Left colon (tissue), 2 donors: ENCODE data around the gene KLRK1. TPM values are rescaled to one million over a fixed set of nuclear protein-coding genes. Genes with fewer than 3 reads are reported as not detected.
"Not testable (repeated sequence)": the region's sequence is repeated elsewhere in the genome, so short reads cannot be mapped to it uniquely, and the experiment has no call there.

ENCODE experiments used
- ATAC-seq: fragments of 200-7000 bp; cut with Tn5 transposase; one replicate; pipeline ENCODE4 v1.9.1; 2020; ENCODE audit warnings: mild to moderate bottlenecking, moderate library complexity
- DNase-seq, 2 donors: peaks; one replicate each; pipeline ENCODE4 v3.0.0-alpha.2; 2020
- intact Hi-C, 2 donors: fragments of 100-400 bp; cut with DNase I in 1 of 2; cut with micrococcal nuclease in 1 of 2; formaldehyde crosslinking; loops; one replicate each; pipeline versions ENCODE4 v1.11.2 to v1.14.0; 2022; cut with DNase I, micrococcal nuclease
- total RNA-seq, 2 donors: library from RNA; stranded (reverse); fragmentation: NEBNext Ultra II Directional; extraction: Animal tissue kit (Norgen Biotek cat#: 25700); gene quantifications; one replicate each; pipeline ENCODE4 v1.2.1, GENCODE V29; 2021
- donor health status: DM: no; HTN: no; CAD: no.
- donor health status: DM: yes; HTN: yes; CAD: no.

Gene KLRK1
- total RNA-seq, 2 donors from 2014 or later = 0.92 to 1.9 TPM

DNA sequence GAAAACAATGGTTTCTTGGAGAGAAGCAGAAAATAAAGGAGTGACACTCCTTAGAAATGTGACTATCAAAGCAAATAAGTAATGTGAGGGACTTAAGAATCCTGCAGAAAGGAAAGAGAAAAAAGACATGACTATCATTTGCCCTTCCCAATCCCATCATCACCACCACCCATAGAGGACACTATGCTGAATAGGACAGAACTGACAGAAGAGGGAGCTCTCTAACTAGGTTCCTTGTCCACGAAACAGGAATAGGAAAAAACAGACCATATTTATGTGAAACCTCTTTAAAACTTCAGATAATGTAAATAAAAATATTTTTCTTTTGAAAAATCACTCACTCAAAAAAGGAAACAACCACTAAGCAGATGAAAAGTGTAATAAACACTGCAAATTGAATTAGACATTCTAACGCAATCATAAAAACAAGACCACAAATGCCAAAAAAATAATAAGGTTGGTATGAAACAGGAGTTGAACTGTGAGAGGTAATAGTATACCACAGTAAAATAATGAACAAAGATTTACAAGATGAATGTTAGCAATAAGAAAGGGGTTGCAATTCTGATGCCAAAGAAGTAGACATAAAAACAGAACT is 58.1 kb downstream of the KLRK1 start:
- intact Hi-C loops = loop anchor here (2.0 to 5.0 kb wide), 2 partner anchors 226 to 231 kb away; no protein-coding TSS in a partner anchor
- DNase-seq = no peak
- ATAC-seq = peak; percentile 83

- intact Hi-C loops, DNase-seq, ATAC-seq: not testable (repeated sequence)
These were observed 61.1 kb downstream of the KLRK1 start for GRCh38 chr12:10328691-10329090.

Other genes starting within 250 kb of the KLRK1 start
- not detected for gene OLR1, start 217.9 kb downstream of the KLRK1 start, total RNA-seq
- gene TMEM52B, start 211.0 kb downstream of the KLRK1 start, total RNA-seq = not detected
- 10 to 100 TPM; 25.2 to 53.6 TPM for gene GABARAPL1, start 177.2 kb downstream of the KLRK1 start, total RNA-seq
- gene KLRD1, start 82.2 kb downstream of the KLRK1 start, total RNA-seq = 1 to 10 TPM in 1 of 2 donors, under 1 TPM in 1; 0.87 to 2.7 TPM
- gene KLRC4, start 19.7 kb upstream of the KLRK1 start, total RNA-seq = under 1 TPM in 1 of 2 donors, not detected in 1; 0.46 TPM
- gene KLRC3, start 30.6 kb upstream of the KLRK1 start, total RNA-seq = not detected
- gene KLRC2, start 46.0 kb upstream of the KLRK1 start, total RNA-seq = 1 to 10 TPM in 1 of 2 donors, under 1 TPM in 1; 0.89 to 1.7 TPM
- 1 to 10 TPM; 1.0 to 2.0 TPM for gene KLRC1, start 63.3 kb upstream of the KLRK1 start, total RNA-seq
- 1 to 10 TPM in 1 of 2 donors, under 1 TPM in 1; 0.61 to 2.1 TPM for gene EIF2S3B, start 115.8 kb upstream of the KLRK1 start, total RNA-seq
- 10 to 100 TPM; 10.4 to 13.4 TPM for gene MAGOHB, start 223.6 kb upstream of the KLRK1 start, total RNA-seq